Heart right ventricle (tissue), 16 donors: ENCODE results near the gene STX2. TPM values are rescaled to one million over a fixed set of nuclear protein-coding genes. Genes with fewer than 3 reads are reported as not detected.

Experiments used
- ATAC-seq, 8 donors: fragments of 200-7000 bp; cut with Tn5 transposase; one replicate each; pipeline ENCODE4 v1.9.1; 2020; ENCODE audit warnings: mild to moderate bottlenecking in 8 of 8, moderate library complexity in 8 of 8, moderate number of reproducible peaks in 1 of 8
- DNase-seq, 2 donors: peaks; one replicate each; pipeline ENCODE4 v3.0.0-alpha.2; 2020
- H3K27ac ChIP-seq, 10 donors: fragments of 200-600 bp; sonication (generic) in 2 of 10; one replicate each; pipeline versions ENCODE4 v1.5.0 to v1.8.0; 2020 to 2022; ENCODE audit warnings: mild to moderate bottlenecking in 3 of 10
- H3K27me3 ChIP-seq, 7 donors: fragments of 200-600 bp; one replicate each; pipeline ENCODE4 v1.8.0; 2021 to 2022; ENCODE audit warnings: mild to moderate bottlenecking in 2 of 7
- H3K36me3 ChIP-seq, 9 donors: fragments of 200-600 bp; sonication (generic) in 1 of 9; one replicate each; pipeline versions ENCODE4 v1.5.0 to v1.8.0; 2020 to 2022; ENCODE audit warnings: mild to moderate bottlenecking in 2 of 9
- H3K4me1 ChIP-seq, 9 donors: fragments of 200-600 bp; sonication (generic) in 1 of 9; one replicate each; pipeline versions ENCODE4 v1.5.0 to v1.8.0; 2020 to 2022; ENCODE audit warnings: mild to moderate bottlenecking in 4 of 9
- H3K4me3 ChIP-seq, 10 donors: fragments of 200-600 bp; sonication (generic) in 2 of 10; one replicate each; pipeline versions ENCODE4 v1.5.0 to v1.8.0; 2020 to 2022; ENCODE audit warnings: mild to moderate bottlenecking in 7 of 10, moderate library complexity in 2 of 10
- H3K9me3 ChIP-seq, 11 donors: fragments of 200-600 bp in 10 of 11; sonication (generic) in 2 of 11; one replicate each; pipeline versions ENCODE4 v1.5.0 to v1.8.0; 2013 to 2022; ENCODE audit warnings: mild to moderate bottlenecking in 2 of 11, control low read depth in 1 of 11, moderate library complexity in 1 of 11
- WGBS, 2 donors: extraction: QIAGEN DNeasy Blood & Tissue Kit; methylation state at CpG; one replicate each; pipeline ENCODE4 v1.1.7; 2013; ENCODE audit warnings: inconsistent platforms in 1 of 2; 5-methylcytosine and 5-hydroxymethylcytosine counted together
- intact Hi-C, 10 donors: fragments of 100-400 bp; cut with DNase I; formaldehyde crosslinking; loops; one replicate each; pipeline versions ENCODE4 v1.11.1 to v1.14.2; 2022
- polyA plus RNA-seq, 2 donors: library from polyadenylated mRNA; stranded (reverse); fragments of 200-250 nt; gene quantifications; one replicate each; pipeline ENCODE4 v1.2.3, GENCODE V29; 2013
- total RNA-seq, 10 donors: library from RNA; stranded (reverse); fragmentation: NEBNext Ultra II Directional in 3 of 10; extraction: Animal tissue kit (Norgen Biotek cat#: 25700) in 3 of 10; gene quantifications; one replicate each; pipeline versions ENCODE4 v1.2.1 to v1.2.4, GENCODE V29; 2021 to 2023
- TF ChIP-seq, protein P1 (sequence below), 9 donors: fragments of 200-600 bp; sonication (generic) in 2 of 9; IDR thresholded peaks; one replicate each; pipeline versions ENCODE4 v1.5.0 to v1.8.0; 2021 to 2022; ENCODE audit warnings: antibody characterized with exemption in 9 of 9, mild to moderate bottlenecking in 5 of 9, moderate library complexity in 1 of 9
- donor health status: Arrhythmogenic right ventricular cardiomyopathy.
- donor health status: ischemic (EF 13 %, LVEDD 7.1; RV severe dilation, severe dysfunction).
- donor health status: healthy with polysubstance abuse.
- donor health status: DM: no; HTN: yes; CAD: no.
- donor health status: DM: no; HTN: no; CAD: no.
- donor health status: ischemic (EF 25% LVEDD 6.9; RV normal size, moderate dysfunction).
- donor health status: ischemic (EF 25% LVEDD 5.7; RV mildly dilated, moderate dysfunction).
- donor health status: healthy.
- donor health status: DM: yes; HTN: yes; CAD: no.
- donor health status: Ischemic cardiomyopathy.
- donor health status: ischemic (EF 35%, LVEDD 5.7; RV mildly dilated, moderate dysfunction).
- donor health status: nonischemic (EF 11% LVEDD 7.7; RV severe dilation, severe dysfunction).
- donor health status: DM: yes; HTN: yes; CAD: no.
- donor health status: PGD.
- donor health status: ischemic (EF 29% LVEDD 5.4; RV normal size, mild dysfunction).
- donor health status: nonischemic (EF 23%, LVEDD 6.1; RV moderate dilation, normal function).

STX2 gene
- total and polyA plus RNA-seq, 12 donors, result 6.0 to 17.0 (median 11.6) TPM

DNA sequence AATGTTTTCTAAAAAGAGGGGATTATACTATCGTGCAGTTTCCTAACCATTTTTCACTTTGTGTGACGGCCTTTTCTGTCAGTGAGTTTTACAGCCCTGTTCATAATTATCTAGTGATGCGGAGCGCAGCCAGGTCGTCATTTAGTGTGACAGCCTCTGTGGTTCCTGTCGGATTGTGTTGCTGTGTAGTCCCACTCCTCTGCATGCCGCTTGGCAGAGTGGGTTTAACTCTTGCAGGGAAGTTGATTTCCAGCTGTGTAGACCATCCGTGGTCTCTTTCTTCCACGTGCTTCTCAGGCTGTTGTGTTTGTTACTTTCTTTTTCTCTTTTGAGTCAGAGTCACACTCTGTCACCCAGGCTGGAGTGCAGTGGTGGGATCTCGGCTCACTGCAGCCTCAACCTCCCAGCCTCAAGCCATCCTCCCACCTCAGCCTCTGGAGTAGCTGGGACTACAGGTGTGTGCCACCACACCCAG lies 41.4 kb upstream of the STX2 start:
- Histone ChIP-seq H3K4me3 (peak overlapping the region in 6 of 10 donors; percentile 15 to 39 (median 33)), H3K4me1 (peaks cover 0 to 9% (median 0%) of the 10 kb centered on the region in 9 donors), H3K27ac (no peak overlapping the region), H3K36me3 (peaks cover 0 to 25% (median 14%) of the 10 kb centered on the region in 9 donors), H3K9me3 (no peaks in the 10 kb centered on the region), H3K27me3 (no peaks in the 10 kb centered on the region)
- ATAC-seq, result peak in 2 of 8 donors; percentile 9 to 27
- DNase-seq, result no peak
- TF ChIP-seq, protein P1, sequence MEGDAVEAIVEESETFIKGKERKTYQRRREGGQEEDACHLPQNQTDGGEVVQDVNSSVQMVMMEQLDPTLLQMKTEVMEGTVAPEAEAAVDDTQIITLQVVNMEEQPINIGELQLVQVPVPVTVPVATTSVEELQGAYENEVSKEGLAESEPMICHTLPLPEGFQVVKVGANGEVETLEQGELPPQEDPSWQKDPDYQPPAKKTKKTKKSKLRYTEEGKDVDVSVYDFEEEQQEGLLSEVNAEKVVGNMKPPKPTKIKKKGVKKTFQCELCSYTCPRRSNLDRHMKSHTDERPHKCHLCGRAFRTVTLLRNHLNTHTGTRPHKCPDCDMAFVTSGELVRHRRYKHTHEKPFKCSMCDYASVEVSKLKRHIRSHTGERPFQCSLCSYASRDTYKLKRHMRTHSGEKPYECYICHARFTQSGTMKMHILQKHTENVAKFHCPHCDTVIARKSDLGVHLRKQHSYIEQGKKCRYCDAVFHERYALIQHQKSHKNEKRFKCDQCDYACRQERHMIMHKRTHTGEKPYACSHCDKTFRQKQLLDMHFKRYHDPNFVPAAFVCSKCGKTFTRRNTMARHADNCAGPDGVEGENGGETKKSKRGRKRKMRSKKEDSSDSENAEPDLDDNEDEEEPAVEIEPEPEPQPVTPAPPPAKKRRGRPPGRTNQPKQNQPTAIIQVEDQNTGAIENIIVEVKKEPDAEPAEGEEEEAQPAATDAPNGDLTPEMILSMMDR (IDR thresholded peaks at IDR 0.05), result no peak
- intact Hi-C loops, result no loop called here
- 44 to 45% methylated on average over 10 of the region's 10 CpGs for WGBS, 2 donors

DNA sequence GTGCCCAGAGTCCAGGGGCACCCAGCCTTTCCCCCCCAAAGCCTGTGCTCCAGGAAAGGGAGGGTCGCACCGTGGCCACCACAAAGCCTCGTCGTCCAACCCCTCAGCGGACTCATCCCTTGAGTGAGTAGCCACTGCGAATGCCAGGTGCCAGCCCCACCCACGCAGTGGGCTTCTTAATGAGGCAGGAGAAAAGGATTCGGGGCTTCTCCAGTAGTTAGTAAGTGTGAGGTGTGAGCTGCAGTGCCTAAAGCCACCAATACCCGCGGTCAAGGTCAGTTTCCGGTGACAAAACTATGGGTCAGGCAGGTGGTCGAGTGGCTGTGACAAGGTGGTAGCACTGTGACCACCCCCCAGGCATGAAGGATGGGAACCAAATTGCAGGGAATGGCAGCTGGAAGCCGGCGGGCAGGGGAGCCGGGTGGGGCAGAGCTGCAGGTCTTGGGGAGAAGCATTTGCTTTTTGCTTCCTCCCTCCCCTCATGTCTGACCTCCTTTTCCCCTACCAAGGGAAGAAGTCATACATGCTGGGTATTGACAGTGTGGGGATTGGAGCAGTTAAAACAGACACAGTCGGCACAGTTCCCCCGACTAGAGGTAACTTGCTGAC lies 40.8 kb upstream of the STX2 start:
- no peaks in the 10 kb centered on the region for H3K27me3 ChIP-seq
- WGBS, 2 donors, result 66 to 71% methylated on average over 17 of the region's 17 CpGs
- intact Hi-C loops, result no loop called here
- H3K9me3 ChIP-seq, result no peaks in the 10 kb centered on the region
- peaks cover 0 to 13% (median 0%) of the 10 kb centered on the region in 9 donors for H3K4me1 ChIP-seq
- TF ChIP-seq, protein P1 (IDR thresholded peaks at IDR 0.05), result no peak
- peak overlapping the region in 3 of 10 donors; percentile 23 to 39 (median 32) for H3K4me3 ChIP-seq
- peak in 3 of 8 donors; percentile 6 to 31 (median 24) for ATAC-seq
- no peak overlapping the region for H3K27ac ChIP-seq
- DNase-seq, result no peak
- H3K36me3 ChIP-seq, result peaks cover 0 to 30% (median 19%) of the 10 kb centered on the region in 9 donors

DNA sequence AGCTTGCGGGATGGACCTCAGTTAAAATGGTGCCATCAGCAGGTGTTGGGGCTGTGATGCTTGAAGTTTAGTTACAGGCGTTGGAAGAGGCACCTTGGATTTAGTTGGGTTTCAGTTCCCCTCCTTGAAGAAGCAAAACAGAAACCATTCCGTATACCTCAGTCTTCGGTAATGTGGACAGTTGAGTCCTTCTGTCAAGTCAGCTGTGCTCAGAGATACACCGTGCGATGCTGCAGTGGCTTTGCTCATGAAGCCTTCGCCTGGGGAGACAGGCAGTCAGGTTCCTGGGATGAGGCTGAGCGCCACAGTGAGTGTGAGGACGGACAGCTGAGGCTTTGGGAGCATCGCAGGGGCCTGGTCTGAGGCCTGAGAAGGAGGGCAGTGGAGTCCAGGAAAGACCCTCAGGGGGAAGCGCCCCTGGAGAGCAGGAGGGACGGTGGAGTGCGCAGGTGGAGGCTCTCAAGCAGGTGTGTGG lies 40.2 kb upstream of the STX2 start:
- no peak overlapping the region for H3K4me3 ChIP-seq
- H3K9me3 ChIP-seq, result no peaks in the 10 kb centered on the region
- H3K27ac ChIP-seq, result no peak overlapping the region
- intact Hi-C loops, result no loop called here
- TF ChIP-seq, protein P1 (IDR thresholded peaks at IDR 0.05), result no peak
- peak in 1 of 8 donors; percentile 24 for ATAC-seq
- H3K27me3 ChIP-seq, result no peaks in the 10 kb centered on the region
- DNase-seq, result no peak
- peaks cover 0 to 18% (median 1%) of the 10 kb centered on the region in 9 donors for H3K4me1 ChIP-seq
- 89 to 90% methylated on average over 13 of the region's 13 CpGs for WGBS, 2 donors
- peaks cover 0 to 37% (median 22%) of the 10 kb centered on the region in 9 donors for H3K36me3 ChIP-seq

DNA sequence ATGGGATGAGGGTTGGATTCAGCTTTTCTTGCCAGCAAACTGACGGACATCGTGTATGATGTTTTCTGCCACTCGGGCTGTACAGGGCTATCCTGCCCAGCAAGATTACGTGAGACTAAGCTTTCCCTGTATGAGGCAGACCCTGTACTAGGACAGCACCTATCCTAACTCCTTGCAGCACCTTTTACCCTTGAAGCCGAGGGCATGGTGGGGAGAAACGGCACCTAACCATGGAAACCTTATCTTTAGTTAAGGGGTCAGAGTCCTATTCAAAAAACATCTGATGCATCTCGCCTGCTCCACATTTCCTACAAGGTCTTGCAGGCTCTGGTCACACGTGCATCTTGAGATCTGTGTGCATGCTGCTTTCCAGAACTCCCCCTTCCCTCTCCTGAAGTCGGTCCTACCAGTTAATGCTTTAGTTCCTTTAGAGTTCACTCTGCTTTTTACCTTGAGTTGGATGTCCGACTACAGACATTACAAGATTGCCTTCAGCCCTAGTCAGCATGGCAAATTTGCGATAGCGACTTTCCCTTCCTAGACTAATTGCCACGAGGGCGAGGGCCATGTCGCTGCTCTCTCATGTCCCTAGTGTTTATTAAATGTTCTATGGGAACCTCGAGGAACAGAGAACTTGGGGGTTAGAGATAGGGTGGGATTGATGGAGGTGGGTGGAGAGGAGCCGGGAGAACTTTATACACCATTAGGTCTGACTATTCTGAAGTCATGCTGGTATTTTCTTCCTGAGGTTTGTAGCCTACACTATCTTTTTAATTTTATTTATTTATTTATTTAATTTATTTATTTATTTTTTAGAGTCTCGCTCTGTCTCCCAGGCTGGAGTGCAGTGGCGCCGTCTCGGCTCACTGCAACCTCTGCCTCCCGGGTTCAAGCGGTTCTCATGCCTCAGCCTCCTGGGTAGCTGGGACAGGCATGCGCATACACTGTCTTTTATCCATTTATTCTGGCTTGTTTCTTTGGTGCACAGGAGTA lies 39.4 kb upstream of the STX2 start:
- Histone ChIP-seq H3K27ac (no peak overlapping the region), H3K4me3 (no peak overlapping the region), H3K4me1 (peaks cover 0 to 26% (median 9%) of the 10 kb centered on the region in 9 donors), H3K36me3 (peaks cover 0 to 44% (median 29%) of the 10 kb centered on the region in 9 donors), H3K9me3 (no peaks in the 10 kb centered on the region), H3K27me3 (no peaks in the 10 kb centered on the region)
- ATAC-seq, result no peak
- TF ChIP-seq, protein P1 (IDR thresholded peaks at IDR 0.05), result no peak
- no peak for DNase-seq
- intact Hi-C loops, result no loop called here
- 78 to 79% methylated on average over 24 of the region's 24 CpGs for WGBS, 2 donors
